Forelimb muscle (tissue), 1 donor: ENCODE results near the gene COL15A1. TPM values are rescaled to one million over a fixed set of nuclear protein-coding genes. Genes with fewer than 3 reads are reported as not detected.

Source experiments
- DNase-seq: peaks from one replicate; pipeline ENCODE4 v3.0.0-alpha.2; 2013; ENCODE audit warnings: low read depth
- polyA plus RNA-seq: library from polyadenylated mRNA; unstranded; fragments of 120-200 nt; gene quantifications from one replicate; pipeline ENCODE4 v1.2.1, GENCODE V29; 2013; ENCODE audit not compliant: insufficient read length

Gene COL15A1
- polyA plus RNA-seq, 1 donor, result 172 TPM

DNA sequence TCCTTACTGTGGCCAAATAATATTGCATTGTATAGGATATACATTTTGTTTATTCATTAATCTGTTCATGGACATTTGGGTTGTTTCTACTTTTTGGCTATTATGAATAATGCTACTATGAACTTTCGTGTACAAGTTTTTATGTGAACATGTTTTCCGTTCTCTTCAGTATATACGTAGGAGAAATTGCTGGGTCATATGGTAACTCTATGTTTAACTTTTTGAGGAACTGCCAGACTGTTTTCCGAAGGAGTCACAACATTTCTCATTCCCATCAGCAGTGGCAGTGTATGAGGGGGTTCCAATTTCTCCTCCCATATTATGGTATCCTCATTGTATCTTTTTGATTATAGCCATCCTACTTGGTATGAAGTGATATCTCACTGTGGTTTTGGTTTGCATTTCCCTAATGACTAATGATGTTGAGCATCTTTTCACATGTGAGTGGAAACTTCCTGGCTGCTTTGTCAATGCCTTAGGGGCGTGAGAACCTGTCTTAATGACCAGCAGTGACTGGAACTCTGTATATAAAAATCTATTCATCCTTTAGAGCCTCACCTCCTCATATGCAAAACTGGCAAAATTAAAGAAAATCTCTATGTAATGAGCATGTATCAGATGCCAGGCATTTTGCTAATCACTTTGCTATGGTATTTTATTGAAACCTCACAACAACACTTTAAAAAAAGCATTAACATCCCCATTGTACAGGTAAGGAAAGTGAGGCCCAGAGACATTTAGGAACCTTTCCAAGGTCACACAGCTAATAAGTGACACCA is 113.4 kb downstream of the COL15A1 start:
- no peak for DNase-seq

DNA sequence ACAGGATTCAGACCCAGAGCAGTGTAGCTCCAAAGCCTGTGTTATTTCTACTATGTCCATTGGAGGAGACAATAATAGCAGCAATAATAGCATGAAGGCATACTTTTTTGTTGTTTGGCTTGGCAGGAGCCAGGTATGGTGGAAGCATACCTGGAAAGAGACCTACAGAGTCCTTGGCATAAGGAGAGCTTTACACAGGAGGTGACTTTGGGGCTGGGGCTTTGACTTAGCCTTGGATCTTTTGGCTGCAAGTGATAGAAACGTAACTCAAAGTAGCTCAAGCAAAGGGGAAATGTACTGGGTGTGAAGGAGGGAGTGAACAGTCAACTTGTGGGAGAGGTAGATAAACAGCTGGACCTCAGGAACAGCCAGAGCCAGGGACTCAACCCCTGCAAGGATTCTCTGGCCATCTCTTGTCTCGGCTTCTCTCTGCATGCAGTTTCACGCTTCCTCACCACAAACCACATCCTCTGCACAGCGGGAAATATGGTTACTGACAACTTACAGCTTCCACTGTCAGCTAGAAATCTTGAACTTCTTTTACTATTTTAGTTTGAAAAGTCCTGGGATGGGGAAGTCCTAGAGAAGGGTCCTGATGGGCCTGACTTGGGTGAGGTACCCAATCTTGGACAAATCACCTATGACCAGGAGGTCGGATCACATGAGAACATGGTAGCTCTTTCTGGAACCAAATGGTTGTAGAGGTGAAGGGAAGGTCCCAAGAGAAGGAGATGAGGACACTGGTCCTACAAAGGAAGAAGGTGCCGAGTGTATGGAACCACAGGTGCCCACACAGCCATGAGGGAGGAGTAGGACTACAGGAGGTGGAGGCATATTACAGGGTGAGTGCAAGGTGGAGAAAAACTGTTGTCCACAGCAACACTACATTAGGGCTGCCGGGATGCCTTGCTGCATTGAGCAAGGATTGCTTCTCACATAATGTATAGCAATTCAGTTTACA is 114.2 kb downstream of the COL15A1 start:
- no peak for DNase-seq

DNA sequence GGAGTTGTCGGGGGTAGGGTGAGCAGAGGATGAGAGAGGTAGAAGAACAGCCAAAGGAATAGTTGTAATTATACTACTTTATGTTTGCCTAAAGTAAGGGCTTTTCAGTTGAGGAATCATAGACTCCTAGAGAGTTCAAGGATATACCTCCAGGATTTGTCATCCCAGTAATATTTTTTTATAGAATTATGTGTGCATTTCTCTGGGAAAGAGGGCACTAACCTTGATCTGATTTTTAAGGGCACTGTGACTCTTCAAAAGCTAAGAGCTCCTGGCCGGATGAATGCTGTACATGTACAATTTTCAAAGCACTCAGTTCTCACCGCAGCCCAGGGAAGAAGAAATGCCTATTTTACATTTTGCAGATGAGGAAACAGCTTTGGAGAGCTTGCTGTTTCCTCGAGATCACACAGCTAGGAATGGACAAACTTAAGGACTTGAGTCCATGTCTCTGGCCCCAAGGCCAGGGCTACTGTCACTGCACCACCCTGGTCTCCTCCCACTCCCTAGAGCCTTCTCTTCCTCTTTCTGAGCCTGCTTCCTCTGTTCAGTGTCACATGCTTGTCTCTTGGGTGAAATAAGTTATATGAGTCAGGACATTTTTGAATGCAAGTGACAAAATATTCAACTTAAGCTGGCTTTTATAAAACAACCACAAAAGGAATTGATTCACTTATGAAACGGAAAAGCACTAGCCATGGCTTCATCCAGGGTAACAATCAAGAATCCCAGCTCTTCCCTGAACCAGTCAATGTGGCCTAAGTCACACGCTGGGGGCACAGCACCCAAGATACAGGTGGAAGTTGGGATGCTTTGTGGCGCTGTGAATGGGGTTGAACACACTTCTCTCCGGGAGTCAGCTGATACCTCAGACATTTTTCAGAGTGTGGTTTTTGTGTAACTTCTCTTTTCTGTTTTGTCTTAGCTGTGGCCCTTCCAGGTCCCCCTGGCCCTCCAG is 115.5 kb downstream of the COL15A1 start:
- DNase-seq, result peak; percentile 24

DNA sequence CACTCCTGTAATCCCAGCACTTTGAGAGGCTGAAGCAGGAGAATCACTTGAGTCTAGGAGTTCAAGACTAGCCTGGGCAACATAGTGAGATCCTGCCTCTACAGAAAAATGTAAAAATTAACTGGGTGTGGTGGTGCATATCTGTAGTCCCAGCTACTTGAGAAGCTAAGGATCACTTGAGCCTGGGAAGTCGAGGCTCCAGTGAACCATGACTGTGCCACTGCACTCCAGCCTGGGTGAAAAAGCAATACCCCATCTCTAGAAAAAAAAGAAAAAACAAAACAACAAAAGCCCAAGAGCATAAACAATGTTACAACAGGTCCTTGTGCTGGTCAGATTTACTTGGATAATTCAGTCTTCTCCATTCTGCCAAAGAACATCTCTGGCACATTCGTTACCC is 116.9 kb downstream of the COL15A1 start:
- DNase-seq, result no peak

DNA sequence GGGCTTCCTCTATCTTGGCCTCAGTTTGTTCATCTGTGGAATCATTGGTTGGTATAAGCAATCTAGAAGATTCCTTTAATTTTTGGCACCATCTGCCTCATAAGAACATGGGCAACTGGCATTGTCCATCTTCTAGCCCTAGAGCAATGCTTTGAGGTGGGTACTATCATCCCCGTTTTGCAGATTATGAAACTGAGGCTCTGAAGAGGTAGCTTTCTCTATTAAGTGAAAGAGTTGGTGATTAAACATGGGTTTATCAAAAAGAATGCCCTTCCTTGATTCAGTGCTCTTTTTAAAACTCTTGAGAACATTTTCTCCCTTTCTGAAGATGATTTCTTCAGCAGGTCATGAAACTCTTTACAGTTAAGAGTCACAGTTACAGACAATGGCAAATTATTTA is 118.8 kb downstream of the COL15A1 start:
- no peak for DNase-seq

DNA sequence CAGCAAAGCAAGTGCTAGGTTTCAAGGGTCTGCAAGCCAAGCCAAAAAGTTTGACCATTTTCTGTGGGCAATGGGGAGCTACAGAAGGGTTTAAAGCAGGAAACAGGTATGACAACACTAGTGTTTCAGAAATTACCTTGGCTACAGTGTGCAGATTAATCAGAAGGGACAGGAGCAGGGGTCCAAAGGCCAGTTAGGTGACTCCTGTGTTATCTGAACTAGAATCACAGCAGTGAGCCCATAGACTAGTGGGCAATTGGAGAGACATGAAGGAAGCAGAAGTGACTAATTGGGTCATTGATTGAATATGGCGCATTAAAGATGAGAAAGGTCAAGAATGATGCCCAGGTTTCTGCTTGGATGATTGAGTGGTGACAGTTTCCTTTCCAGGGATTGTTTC is 119.8 kb downstream of the COL15A1 start:
- no peak for DNase-seq

DNA sequence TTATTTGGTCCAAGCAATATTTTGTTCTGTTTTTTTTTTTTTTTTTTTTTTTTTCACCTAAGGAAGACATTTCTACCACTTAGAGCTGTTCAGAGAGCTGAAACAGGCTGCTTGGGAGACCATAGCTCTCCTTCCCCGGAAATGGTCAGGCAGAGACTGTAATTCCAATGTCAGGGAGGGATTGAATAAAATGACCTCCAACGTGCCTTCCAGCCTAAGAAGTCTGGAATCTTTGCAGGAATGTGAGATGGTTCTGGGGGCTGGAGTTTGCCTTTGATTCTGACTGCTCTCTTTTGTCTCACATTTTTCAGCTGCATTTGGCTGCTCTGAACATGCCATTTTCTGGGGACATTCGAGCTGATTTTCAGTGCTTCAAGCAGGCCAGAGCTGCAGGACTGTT is 122.9 kb downstream of the COL15A1 start:
- DNase-seq, result no peak

DNA sequence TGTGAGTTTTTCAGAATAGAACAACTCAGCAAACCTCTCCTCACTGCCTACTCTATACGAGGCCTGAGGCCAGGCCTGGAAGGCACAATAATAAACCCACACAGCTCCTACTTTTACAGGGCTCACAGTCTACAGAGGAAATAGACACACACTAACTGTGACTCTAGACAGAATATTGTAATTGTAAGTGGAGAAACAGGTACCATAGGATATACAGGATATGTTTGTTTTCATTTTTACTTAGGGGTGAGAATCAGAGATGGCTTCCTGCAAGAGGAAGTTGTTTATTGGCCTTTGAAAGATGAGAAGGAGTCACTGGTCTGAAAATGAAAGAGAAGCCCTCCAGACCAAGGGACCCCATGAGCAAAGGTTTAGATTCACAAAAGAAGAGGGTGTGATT is 125.4 kb downstream of the COL15A1 start:
- no peak for DNase-seq

DNA sequence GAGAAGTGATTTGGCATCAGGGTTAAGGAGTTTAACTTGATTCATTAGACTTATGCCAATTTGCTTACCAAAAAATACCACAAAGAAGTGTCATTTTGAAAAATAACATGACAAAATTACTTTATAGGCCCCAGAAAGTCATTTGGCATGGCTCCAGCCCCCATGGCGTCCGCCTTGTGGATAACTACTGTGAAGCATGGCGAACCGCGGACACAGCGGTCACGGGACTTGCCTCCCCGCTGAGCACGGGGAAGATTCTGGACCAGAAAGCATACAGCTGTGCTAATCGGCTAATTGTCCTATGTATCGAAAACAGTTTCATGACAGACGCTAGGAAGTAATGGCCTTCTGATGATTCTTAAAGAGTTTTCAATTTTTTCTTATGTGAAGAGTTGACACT is 125.8 kb downstream of the COL15A1 start:
- DNase-seq, result no peak

DNA sequence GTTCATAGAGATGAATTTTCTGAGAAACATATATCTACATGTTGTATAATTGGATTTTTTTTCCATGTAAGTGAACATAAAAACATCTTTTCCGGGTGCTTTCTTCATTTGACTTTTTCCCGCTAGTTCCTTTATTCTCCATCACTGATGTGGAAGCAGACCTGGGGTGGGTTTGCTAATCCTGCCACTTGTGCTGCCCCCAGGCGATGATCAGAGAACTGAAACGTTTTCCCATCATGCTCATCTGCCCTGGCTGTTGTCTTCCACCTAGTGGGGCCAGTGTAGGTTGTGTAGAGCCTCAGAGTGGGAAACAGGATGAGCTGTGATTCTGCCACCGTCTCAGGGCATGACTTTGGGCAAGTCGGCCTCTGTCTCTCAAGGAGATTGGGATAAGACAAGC is 127.0 kb downstream of the COL15A1 start:
- no peak for DNase-seq

DNA sequence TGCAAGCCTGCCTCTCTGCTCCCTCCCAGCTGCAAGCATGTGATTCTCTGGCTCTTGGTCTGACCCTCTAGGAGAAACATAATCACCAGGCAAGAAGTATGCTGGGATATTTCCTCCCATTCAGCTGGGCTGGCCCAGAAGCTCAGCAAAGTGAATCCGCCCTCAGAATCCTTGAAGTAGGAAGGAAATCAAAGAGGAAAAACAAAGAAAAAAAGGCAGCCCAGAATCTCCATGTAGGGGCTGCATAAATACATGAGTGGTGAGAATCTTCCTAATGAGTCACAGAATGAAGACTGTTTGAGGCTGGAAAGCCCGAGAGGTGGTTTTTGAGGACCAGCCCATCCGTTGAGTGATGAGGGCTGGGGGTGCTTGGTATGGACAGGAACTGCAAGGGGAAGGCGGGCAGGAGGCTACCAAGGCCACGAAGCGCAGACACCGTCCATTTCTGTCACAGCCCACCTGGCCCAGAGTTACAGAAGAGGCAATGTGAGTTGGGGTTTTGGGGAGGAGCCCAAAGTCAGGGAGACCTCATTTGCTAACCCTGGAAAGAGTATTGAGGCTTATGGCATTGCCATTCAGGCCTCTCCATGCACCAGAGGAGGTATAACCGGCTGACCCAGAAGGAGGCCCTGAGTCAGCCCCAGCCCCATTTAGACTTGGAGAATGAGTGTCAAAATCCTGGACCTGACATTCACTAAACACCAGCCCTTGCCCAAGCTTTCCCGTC is 127.8 kb downstream of the COL15A1 start:
- DNase-seq, result no peak

DNA sequence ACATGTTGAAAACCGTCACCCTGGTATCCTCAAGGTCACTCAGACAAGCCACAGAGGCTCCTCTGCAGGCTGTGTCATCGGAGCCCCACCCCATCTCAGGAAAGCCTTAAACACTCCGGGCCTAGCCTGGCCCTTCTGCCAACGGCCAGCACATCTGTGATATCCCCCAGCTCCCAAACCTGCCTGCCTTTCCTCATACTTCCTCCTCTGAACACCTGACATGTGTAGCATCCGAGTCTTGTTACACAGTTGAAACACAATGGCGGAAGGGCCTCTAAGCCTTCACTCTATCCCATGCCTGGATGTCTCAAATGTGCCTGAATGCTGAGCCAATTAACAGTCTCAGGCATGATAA is 128.3 kb downstream of the COL15A1 start:
- DNase-seq, result no peak

DNA sequence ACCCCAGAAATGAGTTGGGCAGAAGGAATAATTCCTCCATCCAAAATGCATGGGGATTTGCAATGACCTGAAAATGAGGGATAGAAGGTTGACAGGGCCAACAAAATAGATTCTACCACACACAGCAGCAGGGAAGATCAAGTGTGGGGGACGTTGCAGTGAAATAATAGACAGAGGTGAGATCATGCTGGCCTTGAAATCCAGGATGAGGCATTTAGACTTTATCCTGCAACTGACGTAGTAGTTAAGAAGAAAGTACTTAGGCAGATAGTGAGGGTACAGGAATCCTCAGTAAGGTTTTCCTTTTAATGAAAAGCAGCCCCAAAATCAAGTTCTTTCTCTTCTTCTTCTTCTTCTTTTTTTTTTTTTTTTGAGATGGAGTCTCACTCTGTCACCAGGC is 129.6 kb downstream of the COL15A1 start:
- DNase-seq, result no peak

DNA sequence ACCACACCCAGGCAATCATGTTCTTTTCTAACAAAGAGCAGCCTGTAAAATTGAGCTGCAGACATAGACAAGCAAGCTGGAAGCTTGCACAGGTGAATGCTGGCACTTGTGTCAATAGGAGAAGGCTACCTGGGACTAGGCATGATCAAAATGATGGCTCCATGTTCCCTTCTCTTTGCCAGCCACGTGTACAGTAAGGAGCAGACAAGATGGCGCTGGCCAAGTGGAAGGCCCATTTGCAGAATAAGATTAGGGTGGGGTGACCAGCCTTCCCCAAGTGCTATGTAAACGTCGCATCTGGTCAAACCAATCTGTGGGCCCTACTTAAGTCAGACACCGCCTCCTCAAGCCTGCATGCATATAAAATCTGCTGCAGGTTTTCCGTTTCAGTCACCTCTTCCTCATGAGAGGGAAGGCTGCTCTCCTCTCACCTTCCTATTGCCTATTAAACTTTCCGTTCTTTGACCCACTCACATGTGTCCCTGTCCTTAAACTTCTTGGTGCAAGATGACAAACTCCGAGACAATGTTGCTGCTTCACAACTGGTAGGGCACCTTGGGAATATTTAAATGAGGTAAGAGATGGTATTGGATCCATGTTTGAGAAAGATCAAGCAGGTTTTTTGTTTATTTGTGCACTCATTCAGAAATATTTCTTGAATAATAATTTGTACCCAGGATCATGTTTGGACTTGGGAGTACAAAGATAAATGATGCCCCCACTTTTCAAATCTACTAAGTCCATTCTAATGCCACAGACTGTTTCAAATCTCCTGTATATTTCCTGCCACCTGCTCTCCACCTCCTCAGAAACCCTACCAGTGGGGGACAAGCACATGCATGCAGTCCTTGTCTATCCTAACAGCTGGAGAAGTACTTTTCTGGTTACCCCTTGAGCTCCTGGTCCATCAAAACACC is 130.5 kb downstream of the COL15A1 start:
- no peak for DNase-seq

DNA sequence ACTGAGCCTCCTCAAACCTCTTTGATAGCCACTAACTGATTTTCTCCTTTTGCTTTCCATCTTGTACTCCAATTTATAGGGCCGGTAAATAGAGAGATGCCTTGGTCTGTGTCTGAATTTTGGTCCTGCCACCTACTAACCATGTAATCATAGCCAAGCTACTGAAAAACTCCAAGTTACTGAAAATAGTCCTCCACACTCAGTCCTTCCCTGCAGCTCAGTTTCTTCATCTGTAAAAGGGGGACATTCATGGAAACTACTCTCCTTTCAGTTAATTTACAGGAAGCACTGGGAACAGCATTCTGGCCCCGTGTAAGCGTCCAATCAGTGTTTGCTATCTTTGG is 131.2 kb downstream of the COL15A1 start:
- DNase-seq, result no peak

DNA sequence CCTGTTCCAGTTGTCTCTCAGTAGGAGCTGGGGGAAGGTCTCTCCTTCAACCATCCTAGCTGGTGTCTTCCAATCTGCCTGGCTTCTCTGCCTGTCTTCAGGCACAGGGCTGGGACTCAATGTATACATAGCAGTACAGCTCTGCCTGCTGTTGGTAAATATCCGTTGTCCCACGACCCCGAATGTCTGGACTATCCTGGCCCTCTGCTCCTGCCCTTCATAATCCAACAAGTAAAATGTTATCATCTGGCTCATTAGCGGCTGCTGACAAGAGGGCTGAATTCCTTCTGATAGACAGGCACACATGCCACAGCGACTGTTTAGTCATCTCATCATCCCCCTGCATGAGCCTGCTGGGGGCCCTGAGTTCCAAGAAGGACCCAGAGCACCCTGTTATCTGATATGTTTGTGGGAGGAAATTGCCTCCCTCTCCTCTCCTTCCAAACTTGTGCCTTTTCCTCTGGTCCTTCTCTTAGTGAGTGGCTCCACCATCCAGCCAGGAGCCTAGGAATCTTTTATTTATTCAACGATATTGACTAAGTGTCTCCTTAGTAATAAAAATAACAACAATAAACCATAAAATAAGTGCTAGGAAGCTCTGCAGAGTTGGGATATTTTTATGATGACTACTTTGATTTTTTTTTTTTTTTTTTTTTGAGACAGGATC is 131.7 kb downstream of the COL15A1 start:
- no peak for DNase-seq

DNA sequence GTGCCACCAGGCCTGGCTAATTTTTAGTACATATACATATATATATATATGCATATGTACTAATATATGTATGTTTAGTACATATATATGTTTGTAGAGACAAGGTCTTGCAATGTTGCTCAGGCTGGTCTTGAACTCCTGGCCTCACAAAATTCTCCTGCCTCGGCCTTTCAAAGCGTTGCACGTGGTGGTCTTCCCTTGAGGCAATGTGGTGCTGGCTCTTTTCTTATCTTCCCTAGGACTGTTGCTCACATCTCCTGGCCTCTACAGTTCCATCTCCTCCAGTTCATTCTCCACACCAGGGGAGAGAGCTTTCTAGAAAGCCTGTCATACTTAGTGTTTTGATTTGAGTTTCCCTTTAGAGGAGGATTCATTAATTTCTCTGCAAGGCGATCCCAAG is 132.3 kb downstream of the COL15A1 start:
- DNase-seq, result no peak

DNA sequence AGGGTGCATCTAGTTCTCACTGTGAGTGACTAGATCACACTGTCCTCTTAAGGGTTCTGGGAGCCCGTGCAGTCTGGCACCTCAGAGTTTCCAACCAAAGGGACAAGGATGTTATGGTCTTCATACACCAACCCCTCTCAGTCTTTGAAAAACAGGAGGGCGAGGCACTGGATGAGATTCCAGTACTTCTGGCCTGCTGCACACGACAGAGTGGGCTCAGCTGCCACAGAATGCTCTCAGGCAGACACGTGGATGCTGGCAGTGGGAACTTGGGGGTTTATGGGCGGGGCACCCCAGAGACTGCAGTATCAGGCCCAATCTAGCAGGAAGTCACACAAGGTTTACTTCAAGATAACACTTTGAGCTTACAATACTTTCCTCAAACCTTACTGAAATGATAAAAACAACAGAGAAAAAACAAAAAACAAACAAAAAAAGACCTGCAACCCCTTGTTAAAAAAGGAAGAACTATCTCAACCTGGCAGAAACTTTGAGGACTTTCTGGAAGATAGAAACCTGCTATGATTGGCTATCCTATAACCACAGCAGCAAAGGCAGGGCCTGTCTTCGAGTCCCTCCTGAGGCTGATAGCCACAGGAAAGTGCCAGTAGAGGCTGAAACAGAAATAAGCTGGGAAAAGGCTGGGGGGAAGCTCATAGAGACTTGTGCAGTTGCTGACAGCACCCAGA is 132.9 kb downstream of the COL15A1 start:
- DNase-seq, result no peak

DNA sequence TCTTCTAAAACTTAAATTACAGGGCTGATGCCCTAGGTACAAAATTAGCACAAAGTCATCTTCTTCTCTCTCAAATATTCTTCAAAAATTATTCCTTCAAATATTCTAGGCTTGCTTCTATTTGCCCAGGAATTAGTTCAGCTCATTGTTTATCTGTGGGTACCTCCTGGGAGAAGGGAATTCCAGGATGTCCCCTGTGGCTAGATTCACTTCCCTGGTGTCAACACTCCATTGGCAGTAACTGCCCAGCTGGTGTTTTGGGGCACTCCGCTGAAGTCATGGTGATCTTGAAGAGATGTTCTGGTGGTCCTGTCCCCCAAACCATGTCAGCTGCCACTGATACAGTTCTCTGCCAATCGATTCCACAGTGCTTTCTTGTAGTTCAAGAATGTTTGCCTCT is 135.0 kb downstream of the COL15A1 start:
- no peak for DNase-seq
